SK-N-SH (cell line): ENCODE measurements around the gene PFN2. TPM values are rescaled to one million over a fixed set of nuclear protein-coding genes. Genes with fewer than 3 reads are reported as not detected.
A peak's percentile ranks its signal among the peaks of the same experiment; 100 is the strongest.

Experiments used
- CTCF ChIA-PET: fragments of 300-600, 350-600 bp; formaldehyde crosslinking; extraction: SDS; loops from one replicate; lab custom pipeline; 2021; lab: Yijun Ruan, JAX
- POLR2A ChIA-PET: fragments of 350-600 bp; sonication (Branson Sonifier 250); formaldehyde crosslinking; extraction: SDS; loops from one replicate; lab custom pipeline; 2020; ENCODE audit warnings: antibody characterized with exemption, inconsistent platforms; lab: Yijun Ruan, JAX
- DNase-seq: peaks from one replicate; pipeline ENCODE4 v3.0.0; 2012
- H2AFZ ChIP-seq: fragments of 200-600 bp; sonication (generic); 2 replicates; pipeline ENCODE4 v1.8.1; 2016; ENCODE audit warnings: antibody characterized with exemption, mild to moderate bottlenecking, low read depth
- H3F3A ChIP-seq: fragments of 200-600 bp; sonication (generic); replicated peaks from 2 replicates; pipeline ENCODE3; 2016; ENCODE audit warnings: antibody characterized with exemption, mild to moderate bottlenecking; ENCODE audit not compliant: insufficient read depth
- H3K27ac ChIP-seq, 2 experiments: fragments of 200-500 bp in 1 of 2; fragments of 200-600 bp in 1 of 2; sonication (Bioruptor generic) in 1 of 2; sonication (generic), shearing (Covaris generic) in 1 of 2; 2 replicates each; pipeline versions ENCODE4 v1.5.1 to v1.6.1; 2014 to 2016; ENCODE audit warnings: low read depth in 2 of 2, inconsistent platforms in 1 of 2, low read length in 1 of 2, mild to moderate bottlenecking in 1 of 2, mixed read lengths in 1 of 2
- H3K27me3 ChIP-seq: fragments of 200-600 bp; sonication (generic), shearing (Covaris generic); 2 replicates; pipeline ENCODE4 v1.6.1; 2016; ENCODE audit warnings: mixed run types; ENCODE audit not compliant: insufficient read depth
- H3K36me3 ChIP-seq, 2 experiments: fragments of 200-500 bp in 1 of 2; fragments of 200-600 bp in 1 of 2; sonication (Bioruptor generic) in 1 of 2; sonication (generic) in 1 of 2; replicated peaks in 1 of 2; 2 replicates each; pipeline versions ENCODE3 to v1.5.1; 2014 to 2016; ENCODE audit warnings: low read length in 1 of 2, mild to moderate bottlenecking in 1 of 2; ENCODE audit not compliant: insufficient read depth in 2 of 2, control insufficient read depth in 1 of 2
- H3K4me1 ChIP-seq, 2 experiments: fragments of 200-500 bp in 1 of 2; fragments of 200-600 bp in 1 of 2; sonication (Bioruptor generic) in 1 of 2; sonication (generic), shearing (Covaris generic) in 1 of 2; 2 replicates each; pipeline versions ENCODE4 v1.5.1 to v1.6.1; 2014 to 2016; ENCODE audit warnings: low read depth in 1 of 2, low read length in 1 of 2, mixed run types in 1 of 2; ENCODE audit not compliant: insufficient read depth in 2 of 2, control insufficient read depth in 1 of 2
- H3K4me2 ChIP-seq: fragments of 200-600 bp; sonication (generic), shearing (Covaris generic); 2 replicates; pipeline ENCODE4 v1.6.1; 2017; ENCODE audit warnings: mixed run types
- H3K4me3 ChIP-seq, 2 experiments: fragments of 200-500 bp in 1 of 2; fragments of 200-600 bp in 1 of 2; sonication (Bioruptor generic) in 1 of 2; sonication (generic), shearing (Covaris generic) in 1 of 2; 2 replicates each; pipeline versions ENCODE4 v1.5.1 to v1.8.1; 2014 to 2016; ENCODE audit warnings: low read depth in 2 of 2, inconsistent platforms in 1 of 2, low read length in 1 of 2, mild to moderate bottlenecking in 1 of 2, mixed read lengths in 1 of 2, moderate library complexity in 1 of 2
- H3K79me2 ChIP-seq: fragments of 200-600 bp; sonication (generic); 2 replicates; pipeline ENCODE4 v1.8.1; 2017; ENCODE audit warnings: mild to moderate bottlenecking; ENCODE audit not compliant: insufficient read depth
- H3K9ac ChIP-seq: fragments of 200-600 bp; sonication (generic); 2 replicates; pipeline ENCODE4 v1.6.1; 2017; ENCODE audit warnings: mixed run types
- H3K9me2 ChIP-seq: fragments of 200-600 bp; sonication (generic); 2 replicates; pipeline ENCODE4 v1.6.1; 2017; ENCODE audit warnings: mixed run types
- H3K9me3 ChIP-seq: fragments of 200-600 bp; sonication (generic); 2 replicates; pipeline ENCODE4 v1.6.1; 2017; ENCODE audit warnings: mixed run types, mild to moderate bottlenecking, moderate library complexity
- H4K20me1 ChIP-seq: fragments of 200-600 bp; sonication (generic); 2 replicates; pipeline ENCODE4 v1.6.1; 2017; ENCODE audit warnings: mild to moderate bottlenecking, mixed run types; ENCODE audit not compliant: insufficient read depth
- CHD2 ChIP-seq: fragments of 150-350 bp; IDR thresholded peaks from 2 replicates; pipeline ENCODE4 v1.6.1; 2018; ENCODE audit warnings: low read length; ENCODE audit not compliant: partially characterized antibody
- EZH2phosphoT487 ChIP-seq: fragments of 200-600 bp; sonication (generic); IDR thresholded peaks from 2 replicates; pipeline ENCODE4 v1.6.1; 2017; ENCODE audit warnings: low read depth, mixed run types, mild to moderate bottlenecking, antibody characterized with exemption, moderate library complexity, borderline replicate concordance
- FOSL2 ChIP-seq: IDR thresholded peaks from 2 replicates; pipeline ENCODE4 v1.4.0; 2012; ENCODE audit warnings: low read depth, mild to moderate bottlenecking, moderate library complexity, borderline replicate concordance
- FOXJ3 ChIP-seq: sonication (generic); formaldehyde crosslinking; IDR thresholded peaks from 2 replicates; pipeline ENCODE4 v1.5.1; 2020; ENCODE audit warnings: mild to moderate bottlenecking, missing genetic modification reagents
- GABPA ChIP-seq: IDR thresholded peaks from 2 replicates; pipeline ENCODE4 v1.4.0; 2012; ENCODE audit warnings: low read depth, mild to moderate bottlenecking
- GATA2 ChIP-seq: sonication (generic); formaldehyde crosslinking; IDR thresholded peaks from 2 replicates; pipeline ENCODE4 v1.5.0; 2020; ENCODE audit warnings: mild to moderate bottlenecking, missing genetic modification reagents
- IRF3 ChIP-seq: fragments of 150-350 bp; IDR thresholded peaks from 2 replicates; pipeline ENCODE4 v1.6.1; 2016; ENCODE audit warnings: mild to moderate bottlenecking, low read depth, low read length
- JUND ChIP-seq: IDR thresholded peaks from 2 replicates; pipeline ENCODE4 v1.4.0; 2012
- MEF2A ChIP-seq: IDR thresholded peaks from 2 replicates; pipeline ENCODE4 v1.4.0; 2012; ENCODE audit warnings: low read depth, borderline replicate concordance
- MXI1 ChIP-seq: IDR thresholded peaks from 2 replicates; pipeline ENCODE4 v1.6.1; 2012; ENCODE audit warnings: mild to moderate bottlenecking, low read depth, low read length, improper control_type of control experiment
- NFIC ChIP-seq: IDR thresholded peaks from 2 replicates; pipeline ENCODE4 v1.4.0; 2012; ENCODE audit warnings: borderline replicate concordance
- RAD21 ChIP-seq: IDR thresholded peaks from 2 replicates; pipeline ENCODE4 v1.6.1; 2012; ENCODE audit warnings: mild to moderate bottlenecking, low read length
- RFX5 ChIP-seq: IDR thresholded peaks from 2 replicates; pipeline ENCODE4 v1.6.1; 2012; ENCODE audit warnings: mild to moderate bottlenecking, improper control_type of control experiment, low read length
- SIN3A ChIP-seq: IDR thresholded peaks from 2 replicates; pipeline ENCODE4 v1.6.1; 2012; ENCODE audit warnings: low read depth, mild to moderate bottlenecking, low read length, moderate library complexity, borderline replicate concordance
- SMC3 ChIP-seq: IDR thresholded peaks from 2 replicates; pipeline ENCODE4 v1.6.1; 2012; ENCODE audit warnings: low read depth, low read length, improper control_type of control experiment
- TEAD4 ChIP-seq: IDR thresholded peaks from 2 replicates; pipeline ENCODE4 v1.4.0; 2012; ENCODE audit warnings: mild to moderate bottlenecking, borderline replicate concordance; ENCODE audit not compliant: insufficient read depth
- USF2 ChIP-seq: fragments of 150-350 bp; IDR thresholded peaks from 2 replicates; pipeline ENCODE4 v1.6.1; 2017; ENCODE audit warnings: antibody characterized with exemption, low read length, low read depth, borderline replicate concordance
- WGBS: methylation state at CpG from one replicate; pipeline ENCODE4 v1.1.6; 2017; ENCODE audit warnings: low lambda C conversion rate; 5-methylcytosine and 5-hydroxymethylcytosine counted together
- polyA plus RNA-seq, 3 experiments: library from polyadenylated mRNA; depleted of rRNA; stranded (reverse); fragments of >200 nt; gene quantifications; 2 replicates each; pipeline ENCODE4 v1.2.3, GENCODE V29; 2012
- TF ChIP-seq, protein P1 (sequence below): IDR thresholded peaks from 2 replicates; pipeline ENCODE4 v1.4.0; 2012; ENCODE audit warnings: low read depth
- TF ChIP-seq, protein P2 (sequence below): IDR thresholded peaks from 2 replicates; pipeline ENCODE4 v1.4.0; 2012; ENCODE audit warnings: low read depth, borderline replicate concordance
- TF ChIP-seq, protein P3 (sequence below): fragments of 200-600 bp; sonication (generic); IDR thresholded peaks from 2 replicates; pipeline ENCODE4 v1.6.1; 2017; ENCODE audit warnings: antibody characterized with exemption, mild to moderate bottlenecking, moderate library complexity

PFN2 gene
- polyA plus RNA-seq, 1 of the 3 experiments (the other 2 are of a cell fraction) = 594 TPM

GRCh38 chr3:149958171-149958796, 12.4 kb downstream of the PFN2 start:
- ChIA-PET POLR2A (no interaction called here), CTCF (interaction anchor here (0.9 to 2.8 kb wide), 7 partner anchors 9 to 226 kb away, joined by 3 to 20 read pairs (median 12); no protein-coding TSS in a partner anchor)
- Histone ChIP-seq H3K4me3 (no peak overlapping the region), H3K4me2 (no peak overlapping the region), H3K9me3 (no peaks in the 10 kb centered on the region), H3K27me3 (no peaks in the 10 kb centered on the region), H3K4me1 (peaks cover 19 to 20% of the 10 kb centered on the region in 2 experiments; a peak in 3 of 4 replicates), H3K9ac (no peak overlapping the region), H3F3A (peaks cover 31% of the 10 kb centered on the region), H3K9me2 (no peaks in the 10 kb centered on the region), H3K36me3 (peaks cover 58 to 62% of the 10 kb centered on the region in 2 experiments), H3K27ac (no peak overlapping the region), H4K20me1 (peaks cover 26% of the 10 kb centered on the region), H2AFZ (no peak overlapping the region), H3K79me2 (peaks cover 88% of the 10 kb centered on the region)
- TF ChIP-seq CHD2 (no peak), GABPA (no peak), SMC3 (no peak), FOXJ3 (CRISPR knock-in tag) (no peak), RAD21 (no peak)
- TF ChIP-seq, protein P1, sequence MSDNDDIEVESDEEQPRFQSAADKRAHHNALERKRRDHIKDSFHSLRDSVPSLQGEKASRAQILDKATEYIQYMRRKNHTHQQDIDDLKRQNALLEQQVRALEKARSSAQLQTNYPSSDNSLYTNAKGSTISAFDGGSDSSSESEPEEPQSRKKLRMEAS = no peak
- 97% methylated on average over 3 of the region's 3 CpGs for WGBS
- no peak for DNase-seq

- no peaks in the 10 kb centered on the region for H3K27me3 ChIP-seq
- H3K27ac ChIP-seq = peak overlapping the region in 1 of 2 experiments; percentile 47; a peak in 1 of 4 replicates
- peaks cover 87% of the 10 kb centered on the region for H3K79me2 ChIP-seq
- no peaks in the 10 kb centered on the region for H3K9me2 ChIP-seq
- peaks cover 19 to 20% of the 10 kb centered on the region in 2 experiments; a peak in 3 of 4 replicates for H3K4me1 ChIP-seq
- peaks cover 20% of the 10 kb centered on the region for H4K20me1 ChIP-seq
- no peak for DNase-seq
- H3K9me3 ChIP-seq = no peaks in the 10 kb centered on the region
- CTCF ChIA-PET = interaction anchor here (0.9 to 2.8 kb wide), 7 partner anchors 10 to 226 kb away, joined by 3 to 20 read pairs (median 12); no protein-coding TSS in a partner anchor
- no peak overlapping the region for H3K4me2 ChIP-seq
- POLR2A ChIA-PET = no interaction called here
- TF ChIP-seq SIN3A = no peak
- TF ChIP-seq NFIC = no peak
- TF ChIP-seq GATA2 = no peak
- no peak for TF ChIP-seq RFX5
- TF ChIP-seq RAD21 = no peak
- no peak for TF ChIP-seq JUND
- no peak for TF ChIP-seq MXI1
- TF ChIP-seq TEAD4 = no peak
- TF ChIP-seq, protein P2, sequence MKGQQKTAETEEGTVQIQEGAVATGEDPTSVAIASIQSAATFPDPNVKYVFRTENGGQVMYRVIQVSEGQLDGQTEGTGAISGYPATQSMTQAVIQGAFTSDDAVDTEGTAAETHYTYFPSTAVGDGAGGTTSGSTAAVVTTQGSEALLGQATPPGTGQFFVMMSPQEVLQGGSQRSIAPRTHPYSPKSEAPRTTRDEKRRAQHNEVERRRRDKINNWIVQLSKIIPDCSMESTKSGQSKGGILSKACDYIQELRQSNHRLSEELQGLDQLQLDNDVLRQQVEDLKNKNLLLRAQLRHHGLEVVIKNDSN = no peak
- no peak for TF ChIP-seq USF2
- TF ChIP-seq MEF2A = no peak
- TF ChIP-seq FOSL2 = no peak
- no peak for TF ChIP-seq EZH2phosphoT487
- no peak for TF ChIP-seq IRF3
- TF ChIP-seq GABPA = no peak
- TF ChIP-seq, protein P3, sequence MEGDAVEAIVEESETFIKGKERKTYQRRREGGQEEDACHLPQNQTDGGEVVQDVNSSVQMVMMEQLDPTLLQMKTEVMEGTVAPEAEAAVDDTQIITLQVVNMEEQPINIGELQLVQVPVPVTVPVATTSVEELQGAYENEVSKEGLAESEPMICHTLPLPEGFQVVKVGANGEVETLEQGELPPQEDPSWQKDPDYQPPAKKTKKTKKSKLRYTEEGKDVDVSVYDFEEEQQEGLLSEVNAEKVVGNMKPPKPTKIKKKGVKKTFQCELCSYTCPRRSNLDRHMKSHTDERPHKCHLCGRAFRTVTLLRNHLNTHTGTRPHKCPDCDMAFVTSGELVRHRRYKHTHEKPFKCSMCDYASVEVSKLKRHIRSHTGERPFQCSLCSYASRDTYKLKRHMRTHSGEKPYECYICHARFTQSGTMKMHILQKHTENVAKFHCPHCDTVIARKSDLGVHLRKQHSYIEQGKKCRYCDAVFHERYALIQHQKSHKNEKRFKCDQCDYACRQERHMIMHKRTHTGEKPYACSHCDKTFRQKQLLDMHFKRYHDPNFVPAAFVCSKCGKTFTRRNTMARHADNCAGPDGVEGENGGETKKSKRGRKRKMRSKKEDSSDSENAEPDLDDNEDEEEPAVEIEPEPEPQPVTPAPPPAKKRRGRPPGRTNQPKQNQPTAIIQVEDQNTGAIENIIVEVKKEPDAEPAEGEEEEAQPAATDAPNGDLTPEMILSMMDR = no peak
- TF ChIP-seq, all 33 proteins: peak for 0
- H2AFZ ChIP-seq = no peak overlapping the region
- peaks cover 53 to 63% of the 10 kb centered on the region in 2 experiments for H3K36me3 ChIP-seq
- WGBS = 96% methylated on average over 3 of the region's 3 CpGs
- H3F3A ChIP-seq = peaks cover 31% of the 10 kb centered on the region
- H3K4me3 ChIP-seq = no peak overlapping the region
- H3K9ac ChIP-seq = no peak overlapping the region
Measured at GRCh38 chr3:149957361-149958125, 13.2 kb downstream of the PFN2 start.
